Measurements from ENCODE around the gene PIP4K2C. TPM values are rescaled to one million over a fixed set of nuclear protein-coding genes. Genes with fewer than 3 reads are reported as not detected.
A peak's percentile ranks its signal among the peaks of the same experiment; 100 is the strongest.

The PIP4K2C gene
- total and polyA plus RNA-seq, 2 experiments from 2014 or later: 10.8 to 30.6 TPM

- DNase-seq (ENCODE audit: low spot score) (no peak), ATAC-seq (no peak)
- Histone ChIP-seq H3K27me3 (ENCODE audit: insufficient read depth) (peaks cover 28% of the 10 kb centered on the region), H3F3A (replicated peaks; ENCODE audit: low read depth) (peaks cover 9% of the 10 kb centered on the region; the same call in 1 of the 2 replicates), H2AFZ (no peak overlapping the region), H3K36me3 (ENCODE audit: insufficient read depth) (peaks cover 10% of the 10 kb centered on the region), H3K79me2 (replicated peaks; ENCODE audit: insufficient read depth) (peaks cover 12% of the 10 kb centered on the region), H4K20me1 (replicated peaks; ENCODE audit: insufficient read depth) (no peaks in the 10 kb centered on the region; the same call in 1 of the 2 replicates), H3K4me1 (ENCODE audit: insufficient read depth) (peaks cover 37% of the 10 kb centered on the region), H3K4me2 (no peak overlapping the region), H3K27ac (ENCODE audit: low read depth) (no peak overlapping the region), H3K9me2 (ENCODE audit: insufficient read depth) (no peaks in the 10 kb centered on the region), H3K4me3 (no peak overlapping the region)
- Mint-ChIP-seq H3K4me1 (peaks cover 50% of the 10 kb centered on the region), H3K36me3 (ENCODE audit: low read depth) (peaks cover 26% of the 10 kb centered on the region), H3K4me3 (peak overlapping the region; percentile 16; the same call in 1 of the 3 replicates), H3K27me3 (ENCODE audit: insufficient read depth, low read depth, poor library complexity) (peaks cover 37% of the 10 kb centered on the region), H3K27ac (no peak overlapping the region), H3K9me3 (no peaks in the 10 kb centered on the region)
- TF ChIP-seq STAT1 (IDR thresholded peaks at IDR 0.05; ENCODE audit: unreplicated experiment): no peak
- TF ChIP-seq CREB1 (CRISPR knock-in tag; IDR thresholded peaks at IDR 0.05; ENCODE audit: low read depth): no peak
- TF ChIP-seq REST (IDR thresholded peaks at IDR 0.05; ENCODE audit: unreplicated experiment): no peak
- TF ChIP-seq NANOG (IDR thresholded peaks at IDR 0.05; ENCODE audit: borderline replicate concordance): no peak
- TF ChIP-seq ETS1 (IDR thresholded peaks at IDR 0.05): no peak
- TF ChIP-seq EZH2 (IDR thresholded peaks at IDR 0.05; ENCODE audit: low read depth, unreplicated experiment): no peak
- TF ChIP-seq ZNF331 (CRISPR knock-in tag; IDR thresholded peaks at IDR 0.05; ENCODE audit: low read depth): no peak
- TF ChIP-seq ZNF114 (CRISPR knock-in tag; IDR thresholded peaks at IDR 0.05): no peak
- TF ChIP-seq JUNB (IDR thresholded peaks at IDR 0.05; ENCODE audit: unreplicated experiment): no peak
- no peak for TF ChIP-seq POLR2AphosphoS5 (IDR thresholded peaks at IDR 0.05; ENCODE audit: low read depth)
- TF ChIP-seq CTCF (conservative IDR thresholded peaks at IDR 0.05; ENCODE audit: low read depth in 2 of 2): no peak
- TF ChIP-seq, protein P1, sequence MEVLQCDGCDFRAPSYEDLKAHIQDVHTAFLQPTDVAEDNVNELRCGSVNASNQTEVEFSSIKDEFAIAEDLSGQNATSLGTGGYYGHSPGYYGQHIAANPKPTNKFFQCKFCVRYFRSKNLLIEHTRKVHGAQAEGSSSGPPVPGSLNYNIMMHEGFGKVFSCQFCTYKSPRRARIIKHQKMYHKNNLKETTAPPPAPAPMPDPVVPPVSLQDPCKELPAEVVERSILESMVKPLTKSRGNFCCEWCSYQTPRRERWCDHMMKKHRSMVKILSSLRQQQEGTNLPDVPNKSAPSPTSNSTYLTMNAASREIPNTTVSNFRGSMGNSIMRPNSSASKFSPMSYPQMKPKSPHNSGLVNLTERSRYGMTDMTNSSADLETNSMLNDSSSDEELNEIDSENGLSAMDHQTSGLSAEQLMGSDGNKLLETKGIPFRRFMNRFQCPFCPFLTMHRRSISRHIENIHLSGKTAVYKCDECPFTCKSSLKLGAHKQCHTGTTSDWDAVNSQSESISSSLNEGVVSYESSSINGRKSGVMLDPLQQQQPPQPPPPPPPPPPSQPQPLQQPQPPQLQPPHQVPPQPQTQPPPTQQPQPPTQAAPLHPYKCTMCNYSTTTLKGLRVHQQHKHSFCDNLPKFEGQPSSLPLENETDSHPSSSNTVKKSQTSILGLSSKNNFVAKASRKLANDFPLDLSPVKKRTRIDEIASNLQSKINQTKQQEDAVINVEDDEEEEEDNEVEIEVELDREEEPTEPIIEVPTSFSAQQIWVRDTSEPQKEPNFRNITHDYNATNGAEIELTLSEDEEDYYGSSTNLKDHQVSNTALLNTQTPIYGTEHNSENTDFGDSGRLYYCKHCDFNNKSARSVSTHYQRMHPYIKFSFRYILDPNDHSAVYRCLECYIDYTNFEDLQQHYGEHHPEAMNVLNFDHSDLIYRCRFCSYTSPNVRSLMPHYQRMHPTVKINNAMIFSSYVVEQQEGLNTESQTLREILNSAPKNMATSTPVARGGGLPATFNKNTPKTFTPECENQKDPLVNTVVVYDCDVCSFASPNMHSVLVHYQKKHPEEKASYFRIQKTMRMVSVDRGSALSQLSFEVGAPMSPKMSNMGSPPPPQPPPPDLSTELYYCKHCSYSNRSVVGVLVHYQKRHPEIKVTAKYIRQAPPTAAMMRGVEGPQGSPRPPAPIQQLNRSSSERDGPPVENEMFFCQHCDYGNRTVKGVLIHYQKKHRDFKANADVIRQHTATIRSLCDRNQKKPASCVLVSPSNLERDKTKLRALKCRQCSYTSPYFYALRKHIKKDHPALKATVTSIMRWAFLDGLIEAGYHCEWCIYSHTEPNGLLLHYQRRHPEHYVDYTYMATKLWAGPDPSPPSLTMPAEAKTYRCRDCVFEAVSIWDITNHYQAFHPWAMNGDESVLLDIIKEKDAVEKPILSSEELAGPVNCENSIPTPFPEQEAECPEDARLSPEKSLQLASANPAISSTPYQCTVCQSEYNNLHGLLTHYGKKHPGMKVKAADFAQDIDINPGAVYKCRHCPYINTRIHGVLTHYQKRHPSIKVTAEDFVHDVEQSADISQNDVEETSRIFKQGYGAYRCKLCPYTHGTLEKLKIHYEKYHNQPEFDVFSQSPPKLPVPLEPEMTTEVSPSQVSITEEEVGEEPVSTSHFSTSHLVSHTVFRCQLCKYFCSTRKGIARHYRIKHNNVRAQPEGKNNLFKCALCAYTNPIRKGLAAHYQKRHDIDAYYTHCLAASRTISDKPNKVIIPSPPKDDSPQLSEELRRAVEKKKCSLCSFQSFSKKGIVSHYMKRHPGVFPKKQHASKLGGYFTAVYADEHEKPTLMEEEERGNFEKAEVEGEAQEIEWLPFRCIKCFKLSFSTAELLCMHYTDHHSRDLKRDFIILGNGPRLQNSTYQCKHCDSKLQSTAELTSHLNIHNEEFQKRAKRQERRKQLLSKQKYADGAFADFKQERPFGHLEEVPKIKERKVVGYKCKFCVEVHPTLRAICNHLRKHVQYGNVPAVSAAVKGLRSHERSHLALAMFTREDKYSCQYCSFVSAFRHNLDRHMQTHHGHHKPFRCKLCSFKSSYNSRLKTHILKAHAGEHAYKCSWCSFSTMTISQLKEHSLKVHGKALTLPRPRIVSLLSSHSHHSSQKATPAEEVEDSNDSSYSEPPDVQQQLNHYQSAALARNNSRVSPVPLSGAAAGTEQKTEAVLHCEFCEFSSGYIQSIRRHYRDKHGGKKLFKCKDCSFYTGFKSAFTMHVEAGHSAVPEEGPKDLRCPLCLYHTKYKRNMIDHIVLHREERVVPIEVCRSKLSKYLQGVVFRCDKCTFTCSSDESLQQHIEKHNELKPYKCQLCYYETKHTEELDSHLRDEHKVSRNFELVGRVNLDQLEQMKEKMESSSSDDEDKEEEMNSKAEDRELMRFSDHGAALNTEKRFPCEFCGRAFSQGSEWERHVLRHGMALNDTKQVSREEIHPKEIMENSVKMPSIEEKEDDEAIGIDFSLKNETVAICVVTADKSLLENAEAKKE (CRISPR knock-in tag; IDR thresholded peaks at IDR 0.05): no peak
- no peak for TF ChIP-seq EZH2phosphoT487 (IDR thresholded peaks at IDR 0.05; ENCODE audit: unreplicated experiment)
These were observed 15.8 kb downstream of the PIP4K2C start for GRCh38 chr12:57606821-57607220.
